AG04450 (cell line): ENCODE results near the gene HYOU1. TPM values are rescaled to one million over a fixed set of nuclear protein-coding genes. Genes with fewer than 3 reads are reported as not detected.
"Not testable (repeated sequence)": the region's sequence is repeated elsewhere in the genome, so short reads cannot be mapped to it uniquely, and the experiment has no call there.

ENCODE experiments used
- CTCF ChIA-PET: fragments of 300-600, 350-600 bp; formaldehyde crosslinking; extraction: SDS; loops from one replicate; lab custom pipeline; 2022; ENCODE audit warnings: antibody characterized with exemption, inconsistent platforms; lab: Charles Lee
- POLR2A ChIA-PET: fragments of 350-600 bp; formaldehyde crosslinking; extraction: SDS; loops from one replicate; lab custom pipeline; 2021; ENCODE audit warnings: antibody characterized with exemption, inconsistent platforms; lab: Yijun Ruan, JAX
- DNase-seq: peaks from one replicate; pipeline ENCODE4 v3.0.0-alpha.2; 2011; ENCODE audit warnings: low read depth, low spot score
- H3K27ac ChIP-seq: one replicate; pipeline ENCODE4 v1.5.1; 2012; ENCODE audit warnings: low read depth, low read length, control low read depth
- H3K27me3 ChIP-seq: one replicate; pipeline ENCODE4 v1.6.0; 2012; ENCODE audit warnings: low read length; ENCODE audit not compliant: control insufficient read depth, insufficient read depth
- H3K4me3 ChIP-seq: 2 replicates; pipeline ENCODE4 v1.5.1; 2011; ENCODE audit warnings: mild to moderate bottlenecking, low read depth, low read length, control low read depth
- H3K9me3 ChIP-seq: 2 replicates; pipeline ENCODE4 v1.5.1; 2012; ENCODE audit warnings: low read length; ENCODE audit not compliant: control insufficient read depth, insufficient read depth
- CTCF ChIP-seq: IDR thresholded peaks from 2 replicates; pipeline ENCODE4 v1.5.1; 2011; ENCODE audit warnings: low read depth, low read length, control low read depth, inconsistent platforms
- polyA plus RNA-seq: library from polyadenylated mRNA; depleted of rRNA; stranded (reverse); fragments of >200 nt; gene quantifications from 2 replicates; pipeline ENCODE4 v1.2.3, GENCODE V29; 2011

Gene HYOU1
- polyA plus RNA-seq, 1 experiment: 123 TPM

GRCh38 chr11:119038884-119039283, 18.1 kb downstream of the HYOU1 start:
- ChIA-PET CTCF (no interaction called here), POLR2A (interaction anchor here (0.5 to 0.7 kb wide), 2 partner anchors 16 to 44 kb away, joined by 3 to 4 read pairs; no protein-coding TSS in a partner anchor)
- H3K9me3 ChIP-seq: no peaks in the 10 kb centered on the region

GRCh38 chr11:119034813-119035212, 22.2 kb downstream of the HYOU1 start:
- no peak for TF ChIP-seq CTCF

More at GRCh38 chr11:119038884-119039283, 18.1 kb downstream of the HYOU1 start:
- Histone ChIP-seq H3K27ac (no peak overlapping the region), H3K27me3 (peaks cover 2% of the 10 kb centered on the region), H3K4me3 (no peak overlapping the region)
- DNase-seq: no peak
- no peak for TF ChIP-seq CTCF

GRCh38 chr11:119033421-119033820, 23.6 kb downstream of the HYOU1 start:
- H3K27me3 ChIP-seq, POLR2A ChIA-PET, H3K4me3 ChIP-seq, H3K27ac ChIP-seq, H3K9me3 ChIP-seq, DNase-seq: not testable (repeated sequence)
- CTCF ChIA-PET: interaction anchor here (0.7 to 1.4 kb wide), 4 partner anchors 12 to 162 kb away, joined by 3 to 6 read pairs (median 3); no protein-coding TSS in a partner anchor

More at GRCh38 chr11:119034813-119035212, 22.2 kb downstream of the HYOU1 start:
- Histone ChIP-seq H3K4me3 (no peak overlapping the region), H3K27ac (no peak overlapping the region), H3K27me3 (peaks cover 2% of the 10 kb centered on the region), H3K9me3 (no peaks in the 10 kb centered on the region; the same call in 1 of the 2 replicates)
- no peak for DNase-seq
- CTCF ChIA-PET: interaction anchor here (0.7 kb wide), 1 partner anchor 30 kb away, joined by 3 read pairs; no protein-coding TSS in a partner anchor
- POLR2A ChIA-PET: no interaction called here

- ChIA-PET CTCF (interaction anchor here (0.6 to 1.5 kb wide), 10 partner anchors 9 to 309 kb away, joined by 3 to 17 read pairs (median 4); partner anchors contain the start of genes C1QTNF5, HYOU1, TRAPPC4 and VPS11), POLR2A (no interaction called here)
- no peaks in the 10 kb centered on the region for H3K27me3 ChIP-seq
- no peak for TF ChIP-seq CTCF
- no peak overlapping the region for H3K4me3 ChIP-seq
- no peak for DNase-seq
- no peaks in the 10 kb centered on the region; the same call in 1 of the 2 replicates for H3K9me3 ChIP-seq
- no peak overlapping the region for H3K27ac ChIP-seq
Observed at GRCh38 chr11:119031912-119032280, 25.1 kb downstream of the HYOU1 start.

- Histone ChIP-seq H3K4me3 (peak within 1 kb of the TSS; percentile 89), H3K9me3 (no peaks in the 10 kb centered on the region; the same call in 1 of the 2 replicates), H3K27me3 (no peaks in the 10 kb centered on the region), H3K27ac (no peak within 1 kb of the TSS)
- no peak for TF ChIP-seq CTCF
- CTCF ChIA-PET: interaction anchor here (0.6 to 1.5 kb wide), 7 partner anchors 11 to 166 kb away, joined by 3 to 17 read pairs (median 4); partner anchors contain the start of genes TRAPPC4 and VPS11
- peak; percentile 91 for DNase-seq
- POLR2A ChIA-PET: interaction anchor here (1.0 kb wide), 1 partner anchor 11 kb away, joined by 3 read pairs; the partner anchor contains the start of gene TRAPPC4
Observed at GRCh38 chr11:119030329-119031047, 26.5 kb downstream of the HYOU1 start, which contains the start of gene SLC37A4. Gene SLC37A4 (minus strand): TSS chr11:119030877.
